Measurements from ENCODE around the gene CREG1.

Gene CREG1

GRCh38 chr1:167502719-167503462, 50.7 kb downstream of the CREG1 start:
- DNase-seq = no peak

GRCh38 chr1:167502192-167502551, 51.4 kb downstream of the CREG1 start:
- no peak for DNase-seq

GRCh38 chr1:167501515-167502191, 51.9 kb downstream of the CREG1 start:
- DNase-seq = no peak

- no peak for DNase-seq
Measured at GRCh38 chr1:167500283-167500860, 53.2 kb downstream of the CREG1 start.

GRCh38 chr1:167499664-167500101, 53.9 kb downstream of the CREG1 start:
- DNase-seq = no peak

DNA sequence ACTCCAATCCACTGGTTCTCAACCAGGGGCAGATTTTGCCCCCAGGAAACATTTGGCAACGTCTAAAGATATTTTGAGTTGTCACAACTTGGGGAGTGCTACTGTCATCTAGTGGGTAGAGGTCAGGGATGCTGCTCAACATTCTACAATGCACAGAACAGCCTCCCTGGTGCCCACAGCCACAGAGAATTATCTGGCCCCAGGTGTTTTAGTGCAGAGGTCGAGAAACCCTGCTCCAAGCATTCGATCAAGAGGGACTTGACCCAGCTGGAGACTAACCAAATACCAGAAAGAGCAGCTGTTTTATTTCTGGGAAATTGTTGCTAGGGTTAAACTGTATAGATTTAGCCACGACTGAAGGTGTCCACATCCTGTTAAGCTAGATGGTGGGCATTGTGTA, 54.5 kb downstream of the CREG1 start:
- no peak for DNase-seq

- DNase-seq = no peak
Measured at GRCh38 chr1:167496797-167497619, 56.6 kb downstream of the CREG1 start.

- no peak for DNase-seq
Measured at GRCh38 chr1:167493372-167493771, 60.2 kb downstream of the CREG1 start.

GRCh38 chr1:167492481-167492910, 61.1 kb downstream of the CREG1 start:
- no peak for DNase-seq

- DNase-seq = no peak
Measured at GRCh38 chr1:167491586-167492461, 61.7 kb downstream of the CREG1 start.

All from NCI-H1417 treated with DMSO at 0.1 percent for 48 hours (cell line).